ENCODE measurements around the gene SCAMP3. TPM values are rescaled to one million over a fixed set of nuclear protein-coding genes. Genes with fewer than 3 reads are reported as not detected.

The SCAMP3 gene
- total and polyA plus RNA-seq, 10 of the 15 experiments (the other 5 are each of a cell fraction or from before 2014, with no cell fraction given), result 17.2 to 133 (median 87.3) TPM

DNA sequence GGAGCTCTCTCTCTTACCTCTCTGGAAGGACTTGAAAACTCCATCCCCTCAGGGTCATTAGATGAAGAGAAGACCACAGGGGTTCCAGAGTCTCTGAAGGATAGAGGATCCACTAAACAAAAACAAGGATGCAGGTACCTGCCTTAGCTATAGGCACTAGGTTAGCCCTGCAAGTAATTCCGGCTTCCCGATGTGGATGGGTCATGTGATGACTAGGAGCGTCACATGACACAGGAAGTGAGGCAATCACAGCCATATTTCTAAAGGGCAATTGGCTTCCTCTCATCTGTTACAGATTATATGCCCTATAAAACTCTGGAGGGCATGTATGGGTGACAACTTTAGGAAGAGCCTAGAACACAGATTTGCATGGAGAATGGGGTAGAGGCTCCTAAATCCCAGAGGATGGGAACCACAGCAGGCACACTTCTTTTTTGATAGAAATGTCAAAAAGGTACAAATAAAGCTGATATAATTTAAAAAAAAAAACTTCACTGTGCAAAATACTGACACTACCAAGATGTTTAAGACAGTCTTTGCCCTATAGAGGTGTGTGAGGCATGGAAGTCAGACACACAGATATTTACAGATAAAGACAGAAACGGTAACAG lies 21.0 kb downstream of the SCAMP3 start (continued):
- TF ChIP-seq, protein P1, sequence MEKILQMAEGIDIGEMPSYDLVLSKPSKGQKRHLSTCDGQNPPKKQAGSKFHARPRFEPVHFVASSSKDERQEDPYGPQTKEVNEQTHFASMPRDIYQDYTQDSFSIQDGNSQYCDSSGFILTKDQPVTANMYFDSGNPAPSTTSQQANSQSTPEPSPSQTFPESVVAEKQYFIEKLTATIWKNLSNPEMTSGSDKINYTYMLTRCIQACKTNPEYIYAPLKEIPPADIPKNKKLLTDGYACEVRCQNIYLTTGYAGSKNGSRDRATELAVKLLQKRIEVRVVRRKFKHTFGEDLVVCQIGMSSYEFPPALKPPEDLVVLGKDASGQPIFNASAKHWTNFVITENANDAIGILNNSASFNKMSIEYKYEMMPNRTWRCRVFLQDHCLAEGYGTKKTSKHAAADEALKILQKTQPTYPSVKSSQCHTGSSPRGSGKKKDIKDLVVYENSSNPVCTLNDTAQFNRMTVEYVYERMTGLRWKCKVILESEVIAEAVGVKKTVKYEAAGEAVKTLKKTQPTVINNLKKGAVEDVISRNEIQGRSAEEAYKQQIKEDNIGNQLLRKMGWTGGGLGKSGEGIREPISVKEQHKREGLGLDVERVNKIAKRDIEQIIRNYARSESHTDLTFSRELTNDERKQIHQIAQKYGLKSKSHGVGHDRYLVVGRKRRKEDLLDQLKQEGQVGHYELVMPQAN (conservative IDR thresholded peaks at IDR 0.05), result peak; percentile 96
- TF ChIP-seq EGR1 (IDR thresholded peaks at IDR 0.05; ENCODE audit: borderline replicate concordance in 1 of 2, low read depth in 2 of 2, low read length in 2 of 2) (no peak), EZH2 (IDR thresholded peaks at IDR 0.05; ENCODE audit: borderline replicate concordance, control insufficient read depth, low read depth, low read length) (no peak), ZNF384 (IDR thresholded peaks at IDR 0.05; ENCODE audit: borderline replicate concordance, low read depth, low read length) (peak; percentile 52; the same call in 1 of the 2 replicates), RCOR1 (conservative IDR thresholded peaks at IDR 0.05; ENCODE audit: low read depth, low read length) (no peak), TARDBP (IDR thresholded peaks at IDR 0.05; ENCODE audit: borderline replicate concordance) (peak; percentile 95; the same call in 1 of the 2 replicates), RUNX3 (IDR thresholded peaks at IDR 0.05; ENCODE audit: low read length) (no peak), IKZF1 (conservative IDR thresholded peaks at IDR 0.05) (peak; percentile 83), FOXK2 (IDR thresholded peaks at IDR 0.05) (no peak), STAT1 (conservative IDR thresholded peaks at IDR 0.05) (0 out of 2 replicates have a peak, but pooled peaks have one; percentile 49), SIX5 (IDR thresholded peaks at IDR 0.05; ENCODE audit: low read depth, low read length, severe bottlenecking) (peak; percentile 83), STAT3 (IDR thresholded peaks at IDR 0.05; ENCODE audit: low read depth, low read length) (no peak), GABPA (IDR thresholded peaks at IDR 0.05; ENCODE audit: low read depth) (peak; percentile 62; the same call in 1 of the 2 replicates), POLR2AphosphoS5 (IDR thresholded peaks at IDR 0.05; ENCODE audit: low read length) (no peak), NR2C2 (IDR thresholded peaks at IDR 0.05; ENCODE audit: borderline replicate concordance, control insufficient read depth, insufficient read length, low read depth) (no peak), FOXM1 (IDR thresholded peaks at IDR 0.05; ENCODE audit: low read depth, low read length) (no peak), NFXL1 (IDR thresholded peaks at IDR 0.05; ENCODE audit: borderline replicate concordance) (no peak), ZNF24 (IDR thresholded peaks at IDR 0.05) (no peak)
- TF ChIP-seq, protein P2, sequence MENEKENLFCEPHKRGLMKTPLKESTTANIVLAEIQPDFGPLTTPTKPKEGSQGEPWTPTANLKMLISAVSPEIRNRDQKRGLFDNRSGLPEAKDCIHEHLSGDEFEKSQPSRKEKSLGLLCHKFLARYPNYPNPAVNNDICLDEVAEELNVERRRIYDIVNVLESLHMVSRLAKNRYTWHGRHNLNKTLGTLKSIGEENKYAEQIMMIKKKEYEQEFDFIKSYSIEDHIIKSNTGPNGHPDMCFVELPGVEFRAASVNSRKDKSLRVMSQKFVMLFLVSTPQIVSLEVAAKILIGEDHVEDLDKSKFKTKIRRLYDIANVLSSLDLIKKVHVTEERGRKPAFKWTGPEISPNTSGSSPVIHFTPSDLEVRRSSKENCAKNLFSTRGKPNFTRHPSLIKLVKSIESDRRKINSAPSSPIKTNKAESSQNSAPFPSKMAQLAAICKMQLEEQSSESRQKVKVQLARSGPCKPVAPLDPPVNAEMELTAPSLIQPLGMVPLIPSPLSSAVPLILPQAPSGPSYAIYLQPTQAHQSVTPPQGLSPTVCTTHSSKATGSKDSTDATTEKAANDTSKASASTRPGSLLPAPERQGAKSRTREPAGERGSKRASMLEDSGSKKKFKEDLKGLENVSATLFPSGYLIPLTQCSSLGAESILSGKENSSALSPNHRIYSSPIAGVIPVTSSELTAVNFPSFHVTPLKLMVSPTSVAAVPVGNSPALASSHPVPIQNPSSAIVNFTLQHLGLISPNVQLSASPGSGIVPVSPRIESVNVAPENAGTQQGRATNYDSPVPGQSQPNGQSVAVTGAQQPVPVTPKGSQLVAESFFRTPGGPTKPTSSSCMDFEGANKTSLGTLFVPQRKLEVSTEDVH (IDR thresholded peaks at IDR 0.05; ENCODE audit: low read depth, partially characterized antibody), result peak; percentile 74
- TF ChIP-seq, protein P3, sequence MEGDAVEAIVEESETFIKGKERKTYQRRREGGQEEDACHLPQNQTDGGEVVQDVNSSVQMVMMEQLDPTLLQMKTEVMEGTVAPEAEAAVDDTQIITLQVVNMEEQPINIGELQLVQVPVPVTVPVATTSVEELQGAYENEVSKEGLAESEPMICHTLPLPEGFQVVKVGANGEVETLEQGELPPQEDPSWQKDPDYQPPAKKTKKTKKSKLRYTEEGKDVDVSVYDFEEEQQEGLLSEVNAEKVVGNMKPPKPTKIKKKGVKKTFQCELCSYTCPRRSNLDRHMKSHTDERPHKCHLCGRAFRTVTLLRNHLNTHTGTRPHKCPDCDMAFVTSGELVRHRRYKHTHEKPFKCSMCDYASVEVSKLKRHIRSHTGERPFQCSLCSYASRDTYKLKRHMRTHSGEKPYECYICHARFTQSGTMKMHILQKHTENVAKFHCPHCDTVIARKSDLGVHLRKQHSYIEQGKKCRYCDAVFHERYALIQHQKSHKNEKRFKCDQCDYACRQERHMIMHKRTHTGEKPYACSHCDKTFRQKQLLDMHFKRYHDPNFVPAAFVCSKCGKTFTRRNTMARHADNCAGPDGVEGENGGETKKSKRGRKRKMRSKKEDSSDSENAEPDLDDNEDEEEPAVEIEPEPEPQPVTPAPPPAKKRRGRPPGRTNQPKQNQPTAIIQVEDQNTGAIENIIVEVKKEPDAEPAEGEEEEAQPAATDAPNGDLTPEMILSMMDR (IDR thresholded peaks at IDR 0.05 in 2 of 3, conservative IDR thresholded peaks at IDR 0.05 in 1 of 3; ENCODE audit: control insufficient read depth in 2 of 3, extremely low read depth in 1 of 3, insufficient read depth in 1 of 3, low read depth in 3 of 3, low read length in 3 of 3), result no peak
- TF ChIP-seq, protein P4, sequence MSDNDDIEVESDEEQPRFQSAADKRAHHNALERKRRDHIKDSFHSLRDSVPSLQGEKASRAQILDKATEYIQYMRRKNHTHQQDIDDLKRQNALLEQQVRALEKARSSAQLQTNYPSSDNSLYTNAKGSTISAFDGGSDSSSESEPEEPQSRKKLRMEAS (IDR thresholded peaks at IDR 0.05; ENCODE audit: low read depth, low read length), result peak; percentile 34; the same call in 1 of the 2 replicates
- TF ChIP-seq, protein P5, sequence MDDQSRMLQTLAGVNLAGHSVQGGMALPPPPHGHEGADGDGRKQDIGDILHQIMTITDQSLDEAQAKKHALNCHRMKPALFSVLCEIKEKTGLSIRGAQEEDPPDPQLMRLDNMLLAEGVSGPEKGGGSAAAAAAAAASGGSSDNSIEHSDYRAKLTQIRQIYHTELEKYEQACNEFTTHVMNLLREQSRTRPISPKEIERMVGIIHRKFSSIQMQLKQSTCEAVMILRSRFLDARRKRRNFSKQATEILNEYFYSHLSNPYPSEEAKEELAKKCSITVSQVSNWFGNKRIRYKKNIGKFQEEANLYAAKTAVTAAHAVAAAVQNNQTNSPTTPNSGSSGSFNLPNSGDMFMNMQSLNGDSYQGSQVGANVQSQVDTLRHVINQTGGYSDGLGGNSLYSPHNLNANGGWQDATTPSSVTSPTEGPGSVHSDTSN (IDR thresholded peaks at IDR 0.05; ENCODE audit: insufficient replicate concordance, low read depth, low read length), result no peak

All from GM12878 (cell line).